Hematopoietic multipotent progenitor cell treated with erythropoietin and hydrocortisone succinate and interleukin-3 and kit ligand, for 15 days (in vitro differentiated cells): ENCODE data around the gene RPP38.

Experiments
- DNase-seq: peaks from one replicate; pipeline ENCODE4 v3.0.0-alpha.2; 2015; ENCODE audit warnings: low spot score

Gene RPP38

DNA sequence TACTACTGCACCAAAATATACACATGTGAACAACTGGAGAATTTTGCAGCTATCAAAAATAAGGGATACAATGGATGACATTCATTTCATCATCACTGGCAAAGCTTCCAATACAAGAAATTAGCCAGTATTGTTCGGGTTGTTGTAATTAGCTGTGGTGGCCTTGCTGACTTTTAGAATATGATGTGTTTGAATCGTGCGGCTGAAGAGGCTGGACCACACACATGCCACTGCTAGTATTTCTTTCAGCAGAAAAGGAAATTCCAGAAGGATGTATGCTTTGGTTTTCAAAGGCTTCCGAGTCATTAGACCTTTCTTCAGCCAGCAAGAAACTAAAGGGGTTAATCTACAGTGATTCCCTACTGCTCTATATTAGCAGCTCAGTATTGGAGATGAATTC is 16.6 kb downstream of the RPP38 start:
- DNase-seq: no peak

DNA sequence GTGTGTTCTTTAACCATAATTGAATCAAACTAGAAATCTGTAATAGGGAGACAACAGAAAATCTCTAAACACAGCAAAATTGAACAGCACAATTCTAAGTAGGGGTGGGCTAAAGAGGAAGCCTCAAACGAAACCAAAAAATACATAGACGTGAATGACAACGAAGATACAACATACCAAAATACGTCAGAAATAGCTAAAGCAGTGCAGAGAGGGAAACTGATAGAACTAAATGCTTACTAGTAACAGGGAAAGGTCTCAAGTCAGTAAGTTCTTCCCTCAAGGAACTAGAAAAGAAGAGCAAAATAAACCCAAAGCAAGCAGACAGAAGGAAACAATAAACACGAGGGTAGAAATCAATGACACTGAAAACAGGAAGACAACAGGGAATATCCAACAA is 19.1 kb downstream of the RPP38 start:
- no peak for DNase-seq

DNA sequence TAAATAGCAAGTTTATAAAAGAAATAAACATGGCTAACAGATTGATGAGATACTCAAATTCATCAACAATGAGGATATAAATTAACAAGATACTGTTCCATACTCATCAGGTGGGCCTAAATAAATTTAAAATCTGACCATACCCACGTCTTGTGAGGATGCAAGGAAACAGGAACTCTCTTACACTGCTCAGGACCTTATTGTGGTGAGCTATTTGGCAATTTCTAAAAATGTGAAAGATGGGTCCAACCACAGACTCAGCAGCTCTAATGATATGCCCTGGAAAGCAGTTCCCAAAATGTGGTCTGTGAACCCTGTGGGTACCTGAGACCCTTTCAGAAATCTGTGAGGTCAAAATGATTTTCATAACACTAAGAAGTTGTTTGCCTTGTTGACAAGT is 21.5 kb downstream of the RPP38 start:
- DNase-seq: no peak

DNA sequence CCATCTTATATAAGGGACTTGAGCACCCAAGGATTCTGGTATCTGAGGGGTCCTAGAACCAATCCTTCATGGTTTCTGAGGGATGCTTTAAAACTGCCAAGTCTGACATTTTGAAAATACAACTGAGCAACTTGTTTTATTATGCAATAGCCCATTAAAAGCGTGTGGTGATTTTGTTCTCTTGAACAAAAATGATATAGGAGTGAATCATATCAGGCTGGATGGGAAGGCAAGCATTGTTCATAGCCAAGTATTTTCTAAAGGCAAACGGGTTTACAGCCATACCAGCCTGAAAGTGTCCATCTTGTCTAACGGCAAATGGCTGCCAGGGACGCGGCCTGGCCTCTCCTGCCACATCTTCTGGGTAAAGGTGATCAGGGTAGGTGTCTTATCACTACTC is 23.4 kb downstream of the RPP38 start:
- DNase-seq: no peak

DNA sequence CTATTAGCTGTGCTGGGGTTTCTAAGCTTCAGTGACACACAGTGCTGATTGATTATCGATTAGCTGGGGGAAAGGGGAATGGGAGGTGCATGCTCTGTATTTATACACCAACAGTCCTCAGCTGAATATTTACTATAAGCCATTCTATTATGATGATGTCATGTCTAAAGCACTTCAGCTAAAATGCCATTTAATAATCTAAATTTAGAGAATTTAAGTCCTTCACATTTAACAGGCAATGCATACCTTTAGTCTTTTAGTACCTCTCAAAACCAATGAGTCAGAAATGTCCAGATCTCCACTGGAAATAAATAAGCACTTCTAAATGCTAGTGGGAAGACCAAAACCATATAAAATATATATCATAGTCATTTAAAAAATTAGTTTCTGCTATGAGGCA is 24.6 kb downstream of the RPP38 start:
- DNase-seq: no peak

DNA sequence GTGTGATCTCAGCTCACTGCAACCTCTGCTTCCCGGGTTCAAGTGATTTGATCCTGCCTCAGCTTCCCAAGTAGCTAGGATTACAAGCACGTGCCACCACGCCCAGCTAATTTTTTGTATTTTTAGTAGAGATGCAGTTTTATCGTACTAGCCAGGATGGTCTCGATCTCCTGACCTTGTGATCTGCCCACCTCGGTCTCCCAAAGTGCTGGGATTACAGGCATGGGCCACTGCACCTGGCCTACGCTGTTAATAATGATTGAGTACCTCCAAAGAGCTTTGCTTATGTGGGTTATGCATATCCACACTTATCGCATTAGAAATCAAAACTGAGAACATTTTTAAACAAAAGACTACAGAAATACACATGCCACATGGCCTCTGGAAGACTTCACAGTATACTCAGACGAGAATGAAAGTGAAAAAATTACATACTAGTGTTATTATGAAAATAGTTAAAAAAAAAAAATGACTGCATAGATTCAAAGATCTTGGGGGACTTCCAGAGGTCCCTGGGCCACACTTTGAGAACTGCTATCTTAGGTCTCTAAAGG is 25.4 kb downstream of the RPP38 start:
- no peak for DNase-seq

DNA sequence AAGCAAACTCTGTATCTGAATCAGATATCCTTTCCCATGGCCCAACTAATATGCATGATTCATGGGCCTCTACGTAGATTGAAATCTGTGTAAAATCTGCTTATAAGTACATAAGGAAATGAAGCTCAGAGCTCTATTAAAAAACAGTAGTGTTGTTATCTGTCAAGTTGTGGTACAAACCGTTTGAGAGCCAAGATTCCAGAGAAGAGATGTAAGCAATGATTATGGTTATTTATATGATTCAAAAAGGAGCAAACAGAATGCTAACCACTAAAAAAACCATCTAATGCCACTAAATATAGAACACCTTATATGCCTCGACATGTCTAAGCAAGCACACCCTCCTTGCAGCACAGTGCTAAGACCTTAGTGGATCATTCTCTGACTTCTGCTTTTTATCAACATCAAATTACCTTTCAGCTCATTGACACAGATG is 26.6 kb downstream of the RPP38 start:
- DNase-seq: no peak

DNA sequence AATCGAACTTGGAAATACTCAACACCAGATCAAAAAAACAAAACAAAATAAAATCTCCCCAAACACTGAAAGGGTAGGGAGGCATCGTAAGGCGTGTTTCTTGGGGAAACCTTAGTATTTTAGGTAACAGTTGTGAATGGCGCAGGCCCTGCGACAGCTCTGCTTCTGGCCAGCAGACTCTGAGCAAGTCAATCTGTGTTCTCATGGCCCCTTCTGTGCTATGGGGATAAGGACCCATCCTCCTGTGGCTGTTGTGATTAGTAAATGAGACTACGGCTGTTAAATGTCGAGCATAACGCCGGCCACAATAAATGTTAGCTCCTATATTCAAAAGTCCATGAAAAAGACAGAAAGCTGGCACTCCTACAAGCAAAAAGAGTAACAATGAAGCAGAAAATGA is 27.0 kb downstream of the RPP38 start:
- no peak for DNase-seq

DNA sequence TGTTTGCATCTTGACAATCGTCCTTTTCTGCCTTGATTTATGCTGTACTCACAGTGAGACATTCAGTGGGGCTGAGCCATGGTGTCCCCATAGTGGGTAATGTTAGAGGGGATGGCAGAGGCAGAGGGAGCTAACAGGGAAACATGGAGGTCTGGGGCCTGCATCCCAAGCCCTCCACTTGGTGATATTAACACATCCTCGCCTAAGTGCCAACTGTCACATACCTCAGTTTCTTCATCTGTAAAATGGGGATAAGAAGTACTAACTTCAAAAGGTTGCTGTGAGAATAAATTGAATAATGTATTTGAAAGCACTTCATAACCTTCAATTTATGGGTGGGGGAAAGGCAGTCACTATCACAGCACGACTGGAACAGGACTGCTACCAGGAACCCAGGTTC is 27.8 kb downstream of the RPP38 start:
- DNase-seq: no peak

DNA sequence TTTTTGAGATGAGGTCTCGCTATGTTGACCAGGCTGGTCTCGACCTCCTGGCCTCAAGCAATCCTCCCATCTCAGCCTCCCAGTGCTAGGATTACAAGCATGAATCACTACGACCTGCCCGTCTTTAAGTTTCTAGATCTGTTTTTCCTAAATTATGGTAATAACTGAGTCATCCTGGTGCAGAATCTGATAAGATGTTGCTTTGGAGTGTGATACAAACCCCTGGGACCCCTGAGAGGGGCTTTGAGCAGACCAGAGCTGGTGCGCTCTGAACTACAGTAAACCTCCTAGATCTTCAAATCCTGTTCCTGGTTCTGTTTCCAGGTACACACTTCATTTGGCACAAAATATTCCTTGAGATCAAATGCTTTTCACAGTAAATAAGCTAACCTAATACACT is 34.2 kb downstream of the RPP38 start:
- no peak for DNase-seq

DNA sequence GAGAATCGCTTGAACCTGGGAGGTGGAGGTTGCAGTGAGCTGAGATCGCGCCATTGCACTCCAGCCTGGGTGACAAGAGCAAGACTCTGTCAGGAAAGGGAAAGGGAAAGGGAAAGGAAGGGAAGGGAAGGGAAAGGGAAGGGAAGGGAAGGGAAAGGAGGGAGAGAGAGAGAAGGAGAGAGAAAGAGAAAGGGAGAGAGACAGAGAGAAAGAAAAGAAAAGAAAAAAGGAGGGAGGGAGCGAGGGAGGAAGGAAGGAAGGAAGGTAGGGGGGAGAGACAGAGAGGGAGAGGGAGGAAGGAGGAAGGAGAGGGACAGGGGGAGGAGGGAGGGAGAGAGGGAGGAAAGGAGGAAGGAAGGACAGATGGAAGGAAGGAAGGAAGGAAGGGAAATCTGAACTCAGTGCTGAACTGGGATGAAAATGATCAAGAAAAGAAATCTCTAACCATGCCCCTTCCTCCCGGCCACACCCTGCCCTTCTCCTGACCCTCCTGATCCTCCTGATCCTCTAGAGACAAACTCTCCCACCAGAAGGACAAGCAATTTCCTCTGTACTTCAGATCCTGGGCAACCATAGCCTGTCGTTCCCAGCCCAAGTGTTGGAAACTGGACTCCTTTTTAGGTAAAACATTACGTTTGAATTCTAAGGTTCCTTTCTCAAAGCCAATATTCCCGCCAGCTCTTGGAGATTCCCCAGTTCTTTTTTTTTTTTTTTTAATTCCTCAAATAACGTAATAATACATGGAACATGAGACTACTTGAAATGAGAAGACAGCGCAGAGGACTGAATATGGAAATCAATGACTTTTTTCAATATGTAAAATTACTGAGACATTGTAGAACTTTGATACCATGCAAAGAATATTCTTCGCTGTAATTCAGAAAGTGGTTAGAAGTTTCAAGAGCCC is 39.2 kb downstream of the RPP38 start:
- DNase-seq: no peak

DNA sequence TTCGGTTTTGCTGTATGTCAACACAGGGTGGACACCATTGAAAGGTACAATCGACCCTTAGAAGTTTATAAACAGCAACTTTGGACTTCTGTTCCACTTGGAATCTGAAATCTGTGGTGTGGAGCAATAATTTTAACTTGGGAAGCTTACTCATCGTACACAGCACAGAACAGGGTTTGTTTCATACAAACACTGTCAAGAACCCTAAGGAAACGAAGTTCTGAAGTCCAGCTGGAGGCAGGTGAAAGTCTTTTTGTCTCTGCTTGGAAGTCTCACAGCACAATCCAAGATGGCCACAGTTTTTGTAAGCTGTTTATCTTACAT is 39.8 kb downstream of the RPP38 start:
- DNase-seq: no peak

DNA sequence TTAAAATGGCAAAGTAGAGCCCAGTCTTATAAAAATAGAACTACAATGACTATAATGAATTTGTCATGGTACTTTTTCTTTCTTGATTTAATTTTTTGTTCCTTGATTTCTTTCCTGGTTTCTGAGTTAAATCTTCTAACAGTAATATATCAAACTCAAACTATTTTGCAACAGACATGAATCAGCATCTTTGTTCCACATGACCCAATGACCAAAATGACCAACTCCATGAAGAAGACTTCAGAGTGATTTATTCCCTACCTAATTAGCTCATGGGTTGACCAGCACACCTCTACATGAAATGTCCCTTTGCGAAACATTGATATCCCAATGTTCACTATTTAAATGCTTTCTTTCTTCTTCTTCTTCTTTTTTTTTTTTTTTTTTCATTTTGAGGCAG is 40.5 kb downstream of the RPP38 start:
- DNase-seq: no peak

DNA sequence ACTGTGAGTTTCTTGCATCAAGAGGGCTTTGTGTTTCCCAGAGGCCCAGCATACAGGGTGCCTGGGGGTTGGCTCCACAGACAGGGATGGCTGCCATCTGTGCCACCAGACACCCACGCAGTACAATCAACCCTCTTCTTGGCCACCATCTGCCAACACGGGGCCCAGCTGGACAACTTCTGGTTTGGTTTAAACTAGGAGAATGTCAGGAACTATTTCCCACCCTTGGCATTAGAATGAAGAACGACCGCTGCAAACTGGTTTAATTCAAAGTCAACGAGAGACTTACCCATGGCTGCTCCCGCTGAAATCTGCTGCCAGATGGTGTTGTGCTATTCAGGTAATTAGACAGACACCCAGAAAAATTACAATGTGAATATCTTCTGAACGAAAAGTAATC is 43.5 kb downstream of the RPP38 start:
- DNase-seq: no peak

DNA sequence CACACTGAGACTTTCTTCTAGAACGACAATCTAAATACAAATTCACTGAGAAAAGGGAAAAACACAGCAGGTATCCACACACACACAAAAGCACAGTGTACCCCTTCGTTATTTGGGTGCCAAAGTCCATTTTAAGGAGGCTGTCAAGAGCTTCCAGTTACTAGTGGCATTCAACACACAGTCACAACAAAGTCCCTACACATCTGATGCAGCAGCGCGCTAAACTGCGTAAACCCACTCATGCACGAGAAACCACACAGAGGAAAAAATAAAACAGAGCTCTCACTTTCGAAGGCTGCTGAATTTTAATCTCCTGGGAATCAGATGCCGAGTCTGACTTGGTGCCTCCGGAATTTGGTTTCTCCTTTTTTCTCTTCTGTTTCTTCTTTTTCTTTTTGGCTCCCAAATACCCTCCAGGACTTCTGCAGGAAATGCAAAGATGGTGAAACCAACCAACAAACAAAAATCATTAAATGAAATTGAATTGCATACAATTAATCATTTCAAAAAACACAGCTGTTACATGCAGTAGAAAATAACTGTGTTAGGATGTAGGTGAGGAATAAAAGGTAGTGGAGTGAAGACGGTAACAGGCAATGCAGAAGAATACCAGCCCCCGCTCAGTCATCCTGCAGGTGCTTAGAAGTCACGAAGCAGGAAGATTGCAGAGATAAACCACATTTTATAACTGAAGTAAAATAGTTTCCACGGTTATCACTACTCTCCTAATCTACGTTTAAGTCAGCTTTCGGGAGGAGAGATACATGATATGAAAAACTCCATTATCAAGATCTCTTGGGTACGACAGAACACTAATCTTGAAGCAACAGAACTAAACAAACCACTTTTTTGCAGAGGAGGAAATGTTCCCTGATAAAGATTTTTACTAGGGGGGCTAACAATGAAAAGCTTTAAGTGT is 44.2 kb downstream of the RPP38 start:
- no peak for DNase-seq

DNA sequence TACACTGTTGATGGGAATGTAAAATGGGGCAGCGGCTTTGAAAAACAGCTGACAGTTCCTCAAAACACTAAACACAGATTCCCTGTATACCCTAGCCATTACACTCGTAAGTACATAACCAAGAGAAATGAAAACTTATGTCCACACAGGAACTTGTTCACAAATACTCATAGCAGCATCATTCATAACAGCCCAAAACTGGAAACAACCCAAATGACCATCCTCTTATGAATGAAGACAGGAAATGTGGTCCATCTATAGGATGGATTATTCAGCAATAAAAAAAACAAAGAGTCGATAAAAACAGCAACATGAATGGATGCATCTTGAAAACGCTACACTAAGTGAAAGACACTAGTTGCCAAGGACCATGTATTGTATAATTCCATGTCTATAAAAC is 47.6 kb downstream of the RPP38 start:
- no peak for DNase-seq

DNA sequence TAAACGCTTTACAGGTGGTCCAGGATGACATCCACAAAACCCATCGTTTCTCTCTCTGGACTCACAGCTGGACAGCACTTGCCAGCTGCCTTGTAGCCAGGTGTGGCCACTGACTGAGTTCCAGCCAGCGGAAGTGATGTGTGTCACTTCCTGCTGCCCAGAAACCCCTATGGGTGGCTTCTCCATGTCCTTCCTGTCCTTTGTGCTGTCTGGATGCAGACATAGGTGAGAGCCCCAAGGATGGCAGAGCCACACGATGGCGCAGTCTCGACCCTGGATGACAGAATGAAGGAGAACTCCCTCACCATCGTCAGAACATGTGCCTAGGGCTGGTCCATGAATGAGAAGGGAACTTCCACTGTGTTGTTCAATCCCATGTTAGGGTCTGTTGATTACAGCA is 49.2 kb downstream of the RPP38 start:
- no peak for DNase-seq

DNA sequence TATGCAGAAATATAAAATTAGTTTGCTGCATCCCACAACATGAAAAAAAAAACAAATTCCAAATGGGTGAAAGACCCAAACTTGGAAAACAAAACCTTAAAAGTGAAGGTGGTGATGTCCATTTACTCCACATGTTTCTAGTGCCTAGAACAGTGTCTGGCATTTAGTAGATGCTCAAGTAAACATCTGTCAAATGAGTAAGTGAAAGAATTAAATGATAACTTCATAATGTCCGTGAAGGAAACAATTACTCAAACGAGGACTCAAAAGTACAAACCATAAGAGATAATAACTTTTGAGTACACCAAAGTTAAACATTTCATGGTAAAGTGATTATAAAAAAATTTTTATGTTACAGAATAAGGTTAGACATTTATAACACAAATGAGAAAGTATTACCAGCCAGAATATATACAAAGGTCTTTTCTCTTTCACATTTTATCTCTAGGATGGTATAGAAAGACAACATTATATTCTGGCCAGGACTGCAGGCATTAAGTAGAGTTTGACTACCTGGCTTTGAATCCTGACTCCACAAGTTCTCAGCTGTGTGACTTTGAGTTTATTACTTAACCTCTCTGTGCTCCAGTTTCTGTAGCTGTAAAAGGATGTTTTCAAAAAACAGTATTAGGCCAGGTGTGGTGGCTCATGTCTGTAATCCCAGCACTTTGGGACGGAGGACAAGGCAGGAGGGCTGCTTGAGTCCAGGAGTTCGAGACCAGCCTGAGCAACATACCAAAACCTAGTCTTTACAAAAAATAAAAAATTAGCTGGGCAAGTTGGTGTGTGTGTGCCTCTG is 50.6 kb downstream of the RPP38 start:
- no peak for DNase-seq

DNA sequence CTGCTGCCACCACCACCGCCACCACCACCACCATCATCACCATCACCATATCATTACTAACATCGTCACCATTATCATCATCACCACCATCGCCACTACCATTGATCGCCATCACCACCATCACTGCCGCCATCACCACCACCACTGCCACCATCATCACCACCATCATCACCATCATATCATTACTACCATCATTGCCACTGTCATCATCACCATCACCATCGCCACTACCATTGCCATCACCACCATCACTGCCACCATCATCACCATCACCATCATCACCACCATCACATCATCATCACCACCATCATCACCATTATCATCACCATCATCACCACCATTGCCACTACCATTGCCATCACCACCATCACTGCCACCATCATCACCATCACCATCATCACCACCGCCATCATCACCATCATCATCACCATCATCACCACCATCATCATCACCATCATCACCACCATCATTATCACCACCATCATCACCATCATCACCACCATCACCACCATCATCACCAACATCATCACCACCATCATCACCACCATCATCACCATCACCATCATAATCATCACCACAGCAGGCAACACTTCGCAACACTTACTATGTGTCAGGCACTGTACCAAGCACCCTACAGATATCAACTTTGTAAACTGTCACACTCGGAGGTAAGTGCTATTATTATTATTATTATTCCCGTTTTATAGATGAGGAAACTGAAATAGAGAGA is 52.1 kb downstream of the RPP38 start:
- no peak for DNase-seq

DNA sequence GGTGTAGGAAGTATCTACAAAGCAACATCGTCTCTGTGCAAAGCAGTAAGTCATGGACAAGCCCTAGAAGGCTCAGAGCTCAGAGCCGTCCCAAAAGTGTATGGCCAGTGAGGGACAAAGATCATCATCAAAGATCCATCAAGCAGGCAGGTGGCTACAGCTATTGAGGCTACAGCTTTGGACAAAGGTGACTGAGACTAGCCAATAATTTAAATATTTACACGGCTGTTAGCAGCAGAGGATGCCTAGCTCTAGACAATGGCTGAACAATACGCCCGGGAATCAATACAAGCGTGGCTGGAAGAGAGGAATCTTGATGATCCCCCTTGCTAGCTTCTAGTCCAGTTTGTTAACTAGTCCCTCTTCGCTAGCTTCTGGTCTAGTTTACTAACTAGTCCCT is 53.4 kb downstream of the RPP38 start:
- DNase-seq: no peak

DNA sequence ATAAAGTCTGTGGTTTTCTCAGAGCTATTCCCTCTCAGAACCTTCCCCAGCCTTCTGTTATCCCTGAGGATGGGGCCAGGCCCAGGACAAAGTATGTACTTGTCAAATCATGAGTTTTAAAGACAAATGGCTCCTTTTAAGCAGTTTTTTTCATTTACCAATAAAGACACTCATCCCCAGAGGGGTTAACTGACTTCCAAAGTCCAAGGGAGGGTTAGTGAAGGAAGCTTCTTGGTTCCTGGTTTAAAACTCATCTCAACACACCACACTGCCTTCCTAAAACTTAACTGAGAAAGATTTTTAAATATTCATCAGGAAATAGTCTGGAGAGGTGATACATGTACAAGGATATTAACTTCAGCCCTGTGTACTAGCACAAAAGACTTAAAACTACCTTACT is 55.4 kb downstream of the RPP38 start:
- DNase-seq: no peak
